Measurements from ENCODE around the gene IGFN1. TPM values are rescaled to one million over a fixed set of nuclear protein-coding genes. Genes with fewer than 3 reads are reported as not detected.

Gene IGFN1
- total RNA-seq, 4 donors from 2014 or later, result not detected

DNA sequence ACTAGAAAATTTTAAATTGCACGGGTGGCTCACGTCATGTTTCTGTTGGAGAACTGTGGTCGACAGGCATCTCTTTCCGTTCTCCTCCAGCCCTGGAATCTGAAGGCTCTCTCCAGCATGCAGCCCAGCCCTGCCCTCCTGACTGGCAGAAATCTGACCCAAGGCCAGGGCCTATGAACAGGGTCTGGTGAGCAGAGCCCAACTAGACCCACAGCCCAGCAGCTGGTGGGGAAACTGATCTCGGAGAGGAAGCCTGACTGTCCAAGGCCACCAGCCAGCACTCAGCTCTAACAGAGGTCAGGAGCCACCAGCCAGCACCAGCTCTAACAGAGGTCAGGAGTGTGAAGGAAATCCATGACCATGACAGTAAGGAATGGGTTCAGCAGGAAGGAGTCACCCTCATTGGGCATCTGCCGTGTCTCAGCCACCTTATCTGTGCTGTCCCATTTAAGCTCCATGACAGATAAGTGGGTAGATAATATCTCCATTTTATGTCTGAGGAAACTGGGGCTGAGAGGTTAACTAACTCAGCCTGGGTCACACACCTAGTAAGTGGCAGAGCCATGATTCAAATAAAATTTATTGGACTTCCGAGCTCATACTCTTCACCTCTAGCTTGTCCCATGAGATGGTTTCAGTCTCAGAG lies 72.5 kb downstream of the IGFN1 start:
- H3K4me1 ChIP-seq, result peaks cover 22 to 56% (median 31%) of the 10 kb centered on the region in 3 donors
- no peaks in the 10 kb centered on the region for H3K9me3 ChIP-seq
- intact Hi-C loops (cut with DNase I), result no loop called here
- H3K4me3 ChIP-seq, result no peak overlapping the region
- no peaks in the 10 kb centered on the region for H3K36me3 ChIP-seq
- 88 to 94% methylated on average over 5 to 6 of the region's 7 CpGs for WGBS, 2 donors
- no peak overlapping the region for H3K27ac ChIP-seq
- peaks cover 0 to 38% (median 0%) of the 10 kb centered on the region in 4 donors for H3K27me3 ChIP-seq
- no peak for DNase-seq
- TF ChIP-seq POLR2A (IDR thresholded peaks at IDR 0.05), result no peak
- TF ChIP-seq, protein P1, sequence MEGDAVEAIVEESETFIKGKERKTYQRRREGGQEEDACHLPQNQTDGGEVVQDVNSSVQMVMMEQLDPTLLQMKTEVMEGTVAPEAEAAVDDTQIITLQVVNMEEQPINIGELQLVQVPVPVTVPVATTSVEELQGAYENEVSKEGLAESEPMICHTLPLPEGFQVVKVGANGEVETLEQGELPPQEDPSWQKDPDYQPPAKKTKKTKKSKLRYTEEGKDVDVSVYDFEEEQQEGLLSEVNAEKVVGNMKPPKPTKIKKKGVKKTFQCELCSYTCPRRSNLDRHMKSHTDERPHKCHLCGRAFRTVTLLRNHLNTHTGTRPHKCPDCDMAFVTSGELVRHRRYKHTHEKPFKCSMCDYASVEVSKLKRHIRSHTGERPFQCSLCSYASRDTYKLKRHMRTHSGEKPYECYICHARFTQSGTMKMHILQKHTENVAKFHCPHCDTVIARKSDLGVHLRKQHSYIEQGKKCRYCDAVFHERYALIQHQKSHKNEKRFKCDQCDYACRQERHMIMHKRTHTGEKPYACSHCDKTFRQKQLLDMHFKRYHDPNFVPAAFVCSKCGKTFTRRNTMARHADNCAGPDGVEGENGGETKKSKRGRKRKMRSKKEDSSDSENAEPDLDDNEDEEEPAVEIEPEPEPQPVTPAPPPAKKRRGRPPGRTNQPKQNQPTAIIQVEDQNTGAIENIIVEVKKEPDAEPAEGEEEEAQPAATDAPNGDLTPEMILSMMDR (IDR thresholded peaks at IDR 0.05), result no peak

DNA sequence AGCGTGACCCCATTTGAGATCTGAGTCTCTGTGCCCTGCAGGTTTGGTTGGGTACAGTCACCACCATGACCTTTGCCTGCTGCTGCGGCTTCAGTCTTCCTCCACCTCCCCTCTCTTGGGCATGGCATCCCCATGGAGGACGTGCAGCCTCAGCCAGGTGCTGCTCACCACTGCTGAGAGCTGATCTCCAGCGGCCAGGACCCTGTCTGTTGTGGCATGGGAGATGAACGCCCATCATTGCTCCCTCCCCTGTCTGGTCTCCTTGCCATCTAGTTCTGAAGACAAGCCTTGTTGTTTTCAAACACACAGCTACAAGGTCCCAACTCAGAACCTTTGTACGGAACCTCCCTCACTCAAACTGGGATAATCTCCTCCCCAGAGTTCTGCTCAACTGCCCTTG lies 73.4 kb downstream of the IGFN1 start:
- peaks cover 30 to 66% (median 39%) of the 10 kb centered on the region in 3 donors for H3K4me1 ChIP-seq
- no peak for TF ChIP-seq POLR2A (IDR thresholded peaks at IDR 0.05)
- TF ChIP-seq, protein P1 (IDR thresholded peaks at IDR 0.05), result no peak
- peaks cover 0 to 45% (median 0%) of the 10 kb centered on the region in 4 donors for H3K27me3 ChIP-seq
- DNase-seq, result no peak
- intact Hi-C loops (cut with DNase I), result no loop called here
- H3K4me3 ChIP-seq, result no peak overlapping the region
- H3K27ac ChIP-seq, result no peak overlapping the region
- 86 to 97% methylated on average over 5 to 6 of the region's 6 CpGs for WGBS, 2 donors
- H3K9me3 ChIP-seq, result no peaks in the 10 kb centered on the region
- H3K36me3 ChIP-seq, result no peaks in the 10 kb centered on the region

DNA sequence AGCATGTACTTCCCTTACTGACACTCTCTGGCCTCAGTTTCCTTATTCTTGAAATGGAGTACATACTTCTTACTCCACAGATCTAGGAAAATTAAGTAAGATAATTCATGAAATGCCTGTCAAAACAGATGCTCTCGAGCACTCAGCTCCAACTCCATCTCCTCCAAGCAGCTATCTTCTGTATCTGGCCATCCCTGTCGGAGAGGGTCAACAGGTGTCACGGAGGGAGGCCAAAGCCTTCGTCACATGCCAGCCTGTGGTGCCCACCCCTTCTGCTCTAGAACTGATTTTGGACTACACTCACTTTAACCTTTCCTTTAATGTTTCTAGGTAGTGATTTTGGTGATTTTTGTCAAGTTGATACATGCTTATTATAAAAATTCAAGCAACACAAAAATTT lies 73.9 kb downstream of the IGFN1 start:
- no peak for DNase-seq
- peaks cover 30 to 66% (median 36%) of the 10 kb centered on the region in 3 donors for H3K4me1 ChIP-seq
- H3K27ac ChIP-seq, result no peak overlapping the region
- TF ChIP-seq POLR2A (IDR thresholded peaks at IDR 0.05), result no peak
- TF ChIP-seq, protein P1 (IDR thresholded peaks at IDR 0.05), result no peak
- H3K27me3 ChIP-seq, result peaks cover 0 to 45% (median 0%) of the 10 kb centered on the region in 4 donors
- H3K4me3 ChIP-seq, result no peak overlapping the region
- H3K9me3 ChIP-seq, result no peaks in the 10 kb centered on the region
- WGBS, 2 donors, result 86 to 90% methylated on average over 4 of the region's 4 CpGs
- intact Hi-C loops (cut with DNase I), result no loop called here
- H3K36me3 ChIP-seq, result no peaks in the 10 kb centered on the region

DNA sequence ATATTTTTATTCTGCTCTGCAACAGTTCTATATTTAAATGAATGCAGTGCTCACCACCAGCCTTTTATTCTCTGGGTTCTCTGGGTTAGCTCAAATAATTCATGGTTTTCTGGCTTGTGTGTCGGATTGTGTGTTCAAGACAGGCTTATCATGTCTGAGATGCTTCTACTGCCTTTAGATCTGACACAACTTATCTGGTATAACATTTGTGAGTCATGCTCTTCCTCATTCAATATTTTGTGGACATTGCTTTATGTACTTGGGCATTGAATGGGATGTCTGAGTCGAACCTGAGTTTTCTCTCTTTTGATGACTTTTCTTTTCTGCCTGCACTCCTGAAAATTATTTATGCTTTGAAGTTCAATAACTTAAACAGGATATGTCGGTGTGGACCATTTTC lies 75.1 kb downstream of the IGFN1 start:
- WGBS, 2 donors, result 41 to 48% methylated on average over 3 of the region's 3 CpGs
- Histone ChIP-seq H3K4me1 (peaks cover 22 to 66% (median 32%) of the 10 kb centered on the region in 3 donors), H3K27ac (peak overlapping the region in 2 of 4 donors; percentile 82 to 83)

DNA sequence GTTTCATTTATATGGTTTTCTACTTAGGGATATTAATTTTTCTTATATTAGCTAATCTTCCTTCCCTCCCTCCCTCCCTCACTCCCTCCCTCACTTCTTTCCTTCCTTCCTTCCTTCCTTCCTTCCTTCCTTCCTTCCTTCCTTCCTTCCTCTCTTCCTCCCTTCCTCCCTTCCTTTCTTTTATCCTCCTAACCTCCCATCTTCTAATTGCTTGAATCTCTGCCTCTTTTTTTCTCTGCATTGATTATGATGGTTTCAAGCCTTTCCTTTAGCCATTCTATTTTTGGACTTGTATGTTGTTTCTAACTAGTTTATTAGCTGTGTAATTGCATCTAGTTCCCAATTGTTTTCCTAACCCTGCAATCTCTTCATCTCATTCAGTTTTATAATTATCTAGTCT lies 75.7 kb downstream of the IGFN1 start:
- H3K27ac ChIP-seq, result peak overlapping the region in 3 of 4 donors; percentile 75 to 83 (median 82)
- no peaks in the 10 kb centered on the region for H3K9me3 ChIP-seq
- intact Hi-C loops (cut with DNase I), result no loop called here
- TF ChIP-seq, protein P1 (IDR thresholded peaks at IDR 0.05), result no peak
- no peak for TF ChIP-seq POLR2A (IDR thresholded peaks at IDR 0.05)
- H3K4me1 ChIP-seq, result peaks cover 20 to 60% (median 28%) of the 10 kb centered on the region in 3 donors
- no peak overlapping the region for H3K4me3 ChIP-seq
- H3K27me3 ChIP-seq, result peaks cover 0 to 38% (median 0%) of the 10 kb centered on the region in 4 donors
- no peaks in the 10 kb centered on the region for H3K36me3 ChIP-seq
- DNase-seq, result no peak

More for the DNA sequence above, 75.1 kb downstream of the IGFN1 start:
- Histone ChIP-seq H3K36me3 (no peaks in the 10 kb centered on the region), H3K9me3 (no peaks in the 10 kb centered on the region), H3K4me3 (no peak overlapping the region), H3K27me3 (peaks cover 0 to 42% (median 0%) of the 10 kb centered on the region in 4 donors)
- DNase-seq, result no peak
- intact Hi-C loops (cut with DNase I), result no loop called here
- no peak for TF ChIP-seq POLR2A (IDR thresholded peaks at IDR 0.05)
- TF ChIP-seq, protein P1 (IDR thresholded peaks at IDR 0.05), result no peak

Data from esophagus squamous epithelium (tissue), 5 donors.